Measurements from ENCODE around the gene SNX25.

SNX25 gene

DNA sequence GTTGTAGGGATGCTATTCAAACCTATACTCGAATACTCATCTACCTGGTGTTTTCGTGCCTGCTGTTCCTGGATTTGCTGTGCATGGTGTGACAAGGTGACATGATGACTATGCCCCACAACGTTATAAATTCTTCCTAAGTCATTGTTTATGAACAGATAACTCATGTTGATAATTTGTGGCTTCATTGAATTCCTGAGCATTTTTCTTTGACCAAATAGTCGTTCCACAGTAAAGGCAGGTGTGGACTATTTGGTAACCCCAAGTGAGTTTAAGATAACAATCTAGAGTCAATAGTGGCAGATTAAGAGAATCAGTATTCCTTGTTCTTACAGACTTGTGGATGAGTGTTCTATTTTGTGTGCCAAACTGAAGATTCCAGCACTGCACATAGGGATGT is 59.9 kb downstream of the SNX25 start:
- DNase-seq, result no peak

DNA sequence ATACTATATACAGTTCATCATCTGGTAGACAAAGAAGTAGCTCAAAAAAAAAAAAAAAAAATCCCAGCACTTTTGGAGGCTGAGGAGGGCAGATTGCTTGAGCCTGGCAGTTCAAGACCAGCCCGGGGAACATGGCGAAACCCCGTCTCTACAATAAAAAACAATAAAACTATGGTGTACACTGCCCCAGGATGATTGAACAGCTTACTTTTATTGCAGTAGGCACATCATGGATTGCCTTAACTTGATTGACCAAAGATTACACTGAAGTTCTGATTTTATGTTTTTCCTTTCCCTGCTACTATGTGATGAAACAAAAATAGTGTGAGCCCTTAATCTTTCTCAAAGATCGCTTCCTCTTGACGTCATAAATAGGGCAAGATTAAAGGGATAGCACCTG is 60.6 kb downstream of the SNX25 start:
- no peak for DNase-seq

DNA sequence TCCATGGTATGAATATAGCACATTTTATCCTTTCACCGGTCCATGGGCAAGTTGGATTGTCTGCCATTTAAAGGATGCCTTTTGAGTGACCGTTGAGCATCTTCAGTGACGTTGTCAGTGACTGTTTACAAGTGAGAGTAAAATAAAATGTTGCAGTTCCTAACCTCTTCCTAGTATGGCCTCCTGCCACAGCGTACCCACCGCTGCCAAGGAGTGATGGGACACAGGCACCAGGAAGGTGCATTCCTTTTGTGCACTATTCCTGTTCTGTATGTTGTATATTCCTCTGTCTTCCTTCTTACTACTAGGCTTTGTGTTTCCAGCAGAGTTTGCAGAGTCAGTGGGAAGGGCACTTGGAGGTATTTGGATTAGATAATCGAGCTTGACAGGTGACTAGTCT is 61.5 kb downstream of the SNX25 start:
- no peak for DNase-seq

DNA sequence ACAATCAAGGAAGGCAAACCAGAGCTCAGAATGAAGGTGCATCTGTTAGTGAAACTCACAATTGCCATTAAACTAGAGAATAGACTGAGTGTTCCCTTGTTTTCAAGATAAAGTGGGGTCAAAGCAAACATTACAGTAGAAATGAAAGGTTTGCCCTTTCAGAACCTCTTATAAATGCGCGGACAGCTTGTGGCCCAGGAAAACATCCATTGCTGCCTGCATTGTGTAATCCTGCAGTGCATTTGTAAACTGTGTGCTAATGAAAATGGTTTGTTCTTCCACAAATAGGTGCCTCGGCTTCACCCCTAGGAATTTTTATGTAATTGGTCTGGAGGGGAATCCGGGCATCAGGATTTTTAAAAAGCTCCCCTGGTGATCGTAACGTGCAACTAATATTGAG is 62.8 kb downstream of the SNX25 start:
- DNase-seq, result no peak

DNA sequence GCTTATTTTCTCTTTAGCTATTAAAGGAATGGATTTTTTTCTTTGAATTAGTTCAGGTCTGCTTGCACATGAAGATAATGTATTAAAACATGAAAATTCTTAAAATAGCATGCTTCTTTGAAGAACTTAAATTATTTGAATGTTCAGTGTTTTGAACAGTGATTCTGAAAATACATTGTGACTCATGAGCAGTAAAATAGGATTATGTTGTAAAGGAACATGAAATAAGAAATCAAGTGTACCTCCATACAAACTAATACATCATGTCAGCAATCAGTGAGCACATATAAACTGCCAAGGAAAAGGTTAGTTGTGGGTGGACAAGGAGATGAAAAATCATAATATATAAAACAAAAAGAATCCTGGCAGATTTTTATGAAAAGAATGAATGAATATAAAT is 66.1 kb downstream of the SNX25 start:
- no peak for DNase-seq

DNA sequence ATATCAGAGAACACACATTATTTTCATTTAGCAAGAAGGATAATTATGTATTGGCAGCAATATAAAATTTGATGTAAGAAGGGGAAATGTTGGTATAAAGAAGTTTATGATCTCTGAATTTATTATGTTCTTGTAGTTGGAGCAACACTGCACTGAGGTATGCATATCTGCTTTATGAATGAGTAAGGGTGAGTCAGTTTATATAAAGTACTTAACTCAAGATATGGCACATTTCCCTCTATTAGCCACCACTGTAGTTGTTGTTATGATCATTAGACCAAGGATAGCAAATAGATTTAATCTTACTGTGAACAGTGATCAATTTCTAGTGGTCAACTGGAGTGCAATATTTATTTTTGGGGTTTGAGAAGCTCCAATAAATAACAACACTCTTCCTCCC is 66.6 kb downstream of the SNX25 start:
- no peak for DNase-seq

DNA sequence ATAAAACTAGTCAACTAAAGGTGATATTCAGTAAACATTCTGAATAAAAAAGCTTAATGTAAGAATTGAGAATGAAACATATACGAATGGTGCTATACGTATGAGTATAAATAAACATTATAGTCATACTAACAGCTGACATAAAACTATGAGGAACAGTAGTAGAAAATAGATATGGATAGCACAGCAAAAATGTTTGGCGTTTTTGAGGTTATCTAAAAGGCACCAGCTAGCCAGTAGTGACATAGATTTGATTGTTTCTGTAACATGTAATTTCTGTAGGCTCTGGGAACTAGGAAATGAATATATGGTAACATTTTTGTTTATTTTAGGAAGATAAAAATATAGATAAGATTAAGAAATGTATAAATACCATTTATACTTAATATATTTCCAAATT is 69.3 kb downstream of the SNX25 start:
- no peak for DNase-seq

DNA sequence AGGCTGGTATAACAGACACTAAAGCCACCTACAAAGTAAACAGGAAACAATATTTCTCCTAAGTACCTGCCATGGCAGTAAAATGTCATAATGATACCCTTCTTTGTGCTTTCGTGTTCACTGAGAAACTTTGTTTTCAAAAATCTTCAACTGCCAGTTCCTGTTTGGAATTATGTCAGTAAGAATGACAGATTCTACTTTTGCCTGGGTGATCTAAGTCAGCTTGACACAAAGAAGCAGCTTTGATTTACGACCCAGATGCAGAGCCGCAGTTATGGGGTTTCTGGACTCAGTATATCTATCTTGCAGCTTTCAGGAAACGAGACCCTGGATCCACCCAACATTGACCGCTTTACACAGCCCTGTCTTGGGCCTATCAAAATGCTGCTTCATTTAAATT is 71.2 kb downstream of the SNX25 start:
- DNase-seq, result no peak

DNA sequence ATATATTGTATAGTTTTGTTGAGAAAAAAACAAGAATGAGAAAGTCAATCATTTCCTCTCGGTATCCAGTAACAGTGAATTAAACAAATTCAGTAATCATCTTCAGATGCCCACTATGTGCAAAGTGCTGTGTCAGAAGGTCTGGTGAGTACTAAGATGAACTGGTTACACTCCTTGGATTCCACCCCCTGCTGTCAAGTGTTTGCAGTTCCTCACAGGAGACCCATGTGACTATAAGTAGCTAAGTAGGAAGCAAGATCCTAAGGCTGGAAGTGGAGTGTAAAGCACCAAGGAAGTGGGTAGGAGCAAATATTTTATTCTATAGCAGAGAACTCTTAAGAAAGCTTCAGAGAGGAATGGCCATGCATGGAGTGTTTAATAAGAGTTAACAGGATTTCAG is 73.6 kb downstream of the SNX25 start:
- DNase-seq, result no peak

DNA sequence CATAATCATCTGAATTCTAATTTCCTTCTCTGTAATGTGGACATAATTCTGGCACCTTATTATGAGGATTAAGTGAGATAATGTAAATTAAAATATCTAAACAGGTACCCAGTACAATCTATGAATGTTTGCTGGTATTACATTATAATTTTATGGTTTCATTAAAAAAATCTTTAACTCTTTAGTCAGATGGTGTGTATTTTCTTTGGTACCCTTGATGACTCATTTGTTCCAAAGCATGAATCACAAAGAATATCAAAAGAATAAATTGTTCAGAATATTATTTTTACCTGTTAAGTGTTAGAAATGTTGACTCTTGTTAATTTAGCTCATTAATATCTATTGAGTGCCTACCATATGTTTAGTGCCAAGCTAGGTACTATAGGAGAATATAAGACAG is 74.3 kb downstream of the SNX25 start:
- DNase-seq, result no peak

DNA sequence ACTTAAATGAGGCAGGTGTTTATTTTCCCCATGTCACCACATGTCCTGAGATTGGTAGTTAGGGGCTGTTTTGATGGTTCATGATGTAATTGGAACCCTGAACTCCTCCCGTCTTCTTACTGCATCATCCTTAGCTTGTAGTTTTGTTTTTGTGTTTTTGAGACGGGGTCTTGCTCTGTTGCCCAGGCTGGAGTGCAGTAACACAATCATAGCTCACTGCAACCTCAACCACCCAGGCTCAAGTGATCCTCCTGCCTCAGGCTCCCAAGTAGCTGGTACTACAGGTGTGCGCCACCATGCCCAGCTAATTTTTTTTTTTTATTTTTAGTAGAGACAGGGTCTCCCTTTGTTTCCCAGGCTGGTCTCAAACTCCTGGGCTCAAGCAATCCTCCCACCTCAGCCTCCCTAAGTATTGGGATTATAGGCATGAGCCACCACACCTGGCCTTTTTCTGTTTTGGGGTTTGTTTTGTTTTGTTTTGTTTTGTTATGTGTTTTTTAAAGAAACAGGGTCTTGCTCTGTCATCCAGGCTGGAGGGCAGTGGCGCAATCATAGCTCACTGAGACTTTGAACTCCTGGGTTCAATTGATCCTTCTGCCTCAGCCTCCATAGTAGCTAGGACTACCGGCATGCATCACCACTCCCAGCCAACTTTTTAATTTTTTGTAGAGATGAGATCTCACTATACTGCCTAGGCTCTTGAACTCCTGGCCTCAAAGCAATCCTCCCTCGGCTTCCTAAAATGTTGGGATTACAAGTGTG is 76.4 kb downstream of the SNX25 start:
- DNase-seq, result no peak

DNA sequence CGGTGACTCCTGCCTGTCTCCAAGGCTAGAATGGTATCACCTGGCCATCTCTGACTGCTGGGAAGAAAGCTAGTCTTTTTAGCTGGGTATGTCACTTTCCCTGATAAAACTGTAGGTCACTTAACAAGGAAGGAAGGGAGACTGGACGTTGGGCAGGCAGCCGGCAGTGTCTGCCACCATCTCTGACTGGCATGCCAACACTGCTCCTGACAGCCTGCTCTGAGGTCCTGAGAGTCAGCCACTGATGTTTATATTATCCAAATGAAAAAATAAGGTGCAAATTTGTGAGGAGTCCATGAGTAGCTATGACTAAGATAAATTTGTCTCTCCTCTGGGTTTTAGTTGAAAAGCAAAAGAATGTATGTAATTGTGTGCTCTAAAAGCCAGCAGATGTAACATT is 77.2 kb downstream of the SNX25 start:
- no peak for DNase-seq

DNA sequence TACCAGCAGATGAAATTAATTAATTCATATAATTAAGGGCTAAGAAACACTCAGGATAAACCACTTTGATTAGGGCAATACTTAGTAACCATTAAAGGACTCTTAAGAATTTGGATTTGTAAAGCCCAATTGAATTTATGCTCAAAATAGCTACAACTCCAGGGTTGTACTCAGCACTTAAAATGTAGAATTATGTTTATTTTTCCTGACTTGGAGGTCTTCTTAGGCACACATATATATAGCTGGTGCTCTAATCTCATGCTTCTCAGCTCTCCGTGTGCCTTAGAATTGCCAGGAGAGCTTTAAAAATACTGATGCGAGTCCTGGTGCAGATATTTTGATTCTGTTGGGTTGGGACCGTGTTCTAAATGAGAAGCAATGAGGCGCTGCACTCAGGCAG is 77.6 kb downstream of the SNX25 start:
- no peak for DNase-seq

DNA sequence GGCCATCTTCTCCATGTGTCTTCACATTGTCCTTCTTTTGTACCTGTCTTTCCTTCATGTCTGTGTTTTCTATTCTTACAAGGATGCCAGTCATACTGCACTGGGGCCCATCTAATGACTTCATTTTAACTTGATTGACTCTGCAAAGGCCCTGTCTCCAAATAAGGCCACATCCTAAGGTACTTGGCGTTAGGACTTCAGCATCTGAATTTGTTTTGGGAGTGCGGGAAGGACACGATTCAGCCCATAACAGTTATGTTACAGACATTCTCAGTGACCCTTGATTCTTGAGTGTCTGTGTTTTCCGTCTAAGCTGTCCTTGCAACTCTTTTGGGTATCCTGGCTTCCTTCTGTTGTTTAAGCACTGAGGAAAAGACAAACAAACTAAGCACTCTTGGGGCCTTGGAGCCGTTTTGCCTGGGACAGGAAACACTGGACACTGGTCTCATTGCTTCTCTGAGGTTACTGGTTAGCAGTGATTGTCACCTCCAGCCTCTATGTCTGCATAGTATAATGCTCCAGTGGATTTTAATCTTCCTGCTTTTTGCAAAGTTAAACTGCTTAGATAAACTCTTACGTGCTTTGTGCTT is 80.7 kb downstream of the SNX25 start:
- no peak for DNase-seq

DNA sequence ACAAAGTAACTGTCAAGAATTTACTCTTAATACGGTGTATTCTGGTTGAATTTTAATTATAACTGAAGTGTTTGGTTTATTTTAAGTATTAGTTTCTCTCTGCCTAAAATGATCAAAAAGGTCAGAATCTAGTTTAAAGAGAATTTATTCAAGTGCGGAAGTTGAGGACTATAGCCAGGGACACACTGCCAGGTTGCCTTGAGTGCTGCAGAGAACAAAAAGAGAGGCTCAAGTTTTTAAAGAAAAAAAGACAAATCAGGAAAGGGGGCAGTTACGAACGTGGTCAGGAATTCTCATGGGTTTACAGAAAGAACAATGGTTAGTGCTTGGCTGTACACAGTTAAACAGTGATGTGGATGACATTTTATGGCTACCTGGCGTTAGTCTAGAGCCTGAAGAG is 81.3 kb downstream of the SNX25 start:
- no peak for DNase-seq

DNA sequence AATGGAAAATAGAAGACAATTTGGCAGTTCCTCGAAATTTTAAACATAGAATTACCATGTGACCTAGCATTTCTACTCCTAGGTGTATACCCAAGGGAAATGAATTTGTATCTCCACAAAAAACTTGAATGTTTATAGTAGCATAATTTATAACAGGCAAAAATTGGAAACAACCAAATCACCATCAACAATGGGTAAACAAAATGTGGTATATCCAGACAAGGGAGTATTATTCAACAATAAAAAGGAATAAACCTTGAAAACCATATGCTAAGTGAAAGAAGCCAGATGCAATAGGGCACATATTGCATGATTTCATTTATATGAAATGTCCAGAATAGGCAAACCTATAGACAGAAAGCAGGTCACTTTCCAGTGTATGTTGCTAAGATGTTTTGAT is 83.8 kb downstream of the SNX25 start:
- DNase-seq, result no peak

DNA sequence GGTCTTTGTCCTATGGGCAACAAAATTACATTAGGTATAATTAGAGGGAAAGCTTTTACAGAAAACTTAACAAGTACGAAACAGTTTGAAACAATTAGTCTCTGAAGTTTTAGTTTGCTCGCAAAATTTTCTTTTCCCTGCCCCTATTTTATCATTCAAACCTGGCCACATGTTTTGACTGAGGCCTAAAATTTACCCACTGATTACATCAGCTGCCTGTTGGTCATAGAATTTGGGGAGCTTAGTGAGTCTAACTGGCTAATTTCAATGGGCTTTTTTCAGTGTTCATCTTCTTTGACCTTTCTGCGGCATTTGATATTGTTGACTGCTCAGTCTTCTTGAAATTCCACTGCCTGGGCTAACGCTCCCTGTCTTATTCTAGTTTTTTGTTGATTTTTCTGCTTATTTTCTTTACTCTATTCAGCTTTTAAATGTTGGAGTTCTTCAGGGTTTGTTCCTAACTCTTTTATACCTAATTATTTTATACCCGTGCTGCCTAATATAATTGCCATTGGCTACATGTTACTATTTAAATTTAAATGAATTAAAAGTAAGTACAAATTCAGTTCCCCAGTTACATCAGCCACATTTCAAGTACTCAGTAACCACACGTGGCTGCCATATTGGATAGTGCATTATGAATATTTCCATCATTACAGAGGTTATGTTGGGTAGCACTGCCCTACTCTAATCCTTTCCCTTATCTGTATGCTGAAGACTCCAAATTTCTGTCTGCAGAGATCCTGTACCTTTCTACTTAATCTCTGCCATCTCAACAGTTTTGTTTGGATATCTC is 87.5 kb downstream of the SNX25 start:
- no peak for DNase-seq

DNA sequence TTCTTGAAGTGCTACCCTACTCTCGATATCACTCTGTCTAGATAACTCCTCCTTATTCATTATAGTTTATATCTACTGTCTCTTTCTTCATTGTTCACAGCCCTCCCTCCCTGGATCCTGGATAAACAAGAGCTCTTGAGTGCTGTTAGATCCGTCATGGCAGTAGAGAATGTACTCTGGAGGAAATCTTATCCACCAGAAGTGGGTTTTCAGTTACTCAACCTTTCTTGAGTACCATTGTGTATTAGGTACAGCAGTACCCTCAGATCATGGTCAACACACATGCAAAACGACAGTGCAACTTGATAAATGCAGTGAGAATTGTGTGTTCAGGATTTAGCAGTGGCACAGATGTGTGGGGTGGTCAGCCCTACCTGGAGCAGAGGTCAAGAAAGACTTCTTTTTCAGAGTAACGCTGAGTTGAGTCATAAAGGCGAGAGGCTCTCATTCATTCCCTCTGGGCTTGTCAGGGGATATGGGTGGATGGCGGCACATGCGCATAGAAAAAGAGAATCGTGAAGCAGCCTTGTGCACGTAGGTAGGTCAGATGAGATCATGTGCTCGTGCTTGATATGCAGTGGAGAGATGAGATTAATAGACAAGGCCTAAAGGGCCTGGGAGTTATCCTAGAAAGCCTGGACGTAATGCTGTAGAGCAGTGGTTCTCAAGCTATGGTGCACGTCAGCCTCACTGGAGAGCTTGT is 89.5 kb downstream of the SNX25 start:
- DNase-seq, result no peak

DNA sequence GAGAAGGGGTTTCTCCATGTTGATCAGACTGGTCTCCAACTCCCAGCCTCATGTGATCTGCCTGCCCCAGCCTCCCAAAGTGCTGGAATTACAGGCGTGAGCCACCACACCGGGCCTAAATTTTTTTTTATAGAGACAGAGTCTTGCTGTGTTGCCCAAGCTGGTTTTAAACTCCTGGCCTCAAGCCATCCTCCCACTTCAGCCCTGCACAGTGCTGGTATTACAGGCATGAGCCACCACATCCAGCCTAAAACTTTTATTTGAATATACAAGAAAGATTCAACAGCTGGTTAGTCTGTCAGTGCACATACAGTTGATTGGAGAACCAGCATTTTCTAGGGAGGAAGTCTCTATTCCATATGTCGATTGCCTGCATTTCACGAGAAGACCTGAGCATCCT is 95.1 kb downstream of the SNX25 start:
- no peak for DNase-seq

DNA sequence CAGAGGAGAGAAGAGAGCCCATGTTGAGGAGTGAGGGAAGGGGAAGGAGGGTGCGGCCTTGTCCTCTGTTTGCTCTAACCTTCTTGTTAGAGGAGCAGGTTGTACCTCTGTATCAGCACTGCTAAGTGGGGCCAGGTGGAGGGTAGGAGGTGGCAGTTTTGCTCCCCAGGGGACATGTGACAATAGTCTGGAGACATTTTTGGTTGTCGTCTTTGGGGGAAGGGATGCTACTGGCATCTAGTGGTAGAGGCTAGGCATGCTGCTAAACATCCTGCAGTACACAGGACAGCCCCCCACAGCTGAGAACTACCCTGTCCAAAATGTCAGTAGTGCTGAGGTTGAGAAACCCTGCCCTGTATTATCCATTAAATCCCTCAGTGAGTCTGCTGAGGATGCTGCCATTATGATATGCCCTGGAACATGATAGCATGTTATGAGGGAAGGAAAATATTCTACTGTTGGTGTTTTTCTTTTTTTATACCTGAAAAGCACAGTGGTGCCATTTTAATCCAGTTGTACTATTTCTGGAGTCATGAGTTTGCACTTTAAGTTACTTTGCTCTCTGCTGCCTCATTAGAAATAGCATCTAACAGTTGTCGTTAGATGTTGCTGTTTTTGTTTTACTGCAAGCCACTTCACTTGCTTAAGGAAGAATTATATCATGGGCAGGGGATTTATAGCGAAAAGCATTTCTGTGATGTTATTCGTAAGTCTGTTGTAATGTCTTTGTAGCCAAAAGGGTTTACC is 95.7 kb downstream of the SNX25 start:
- DNase-seq, result peak; percentile 2

DNA sequence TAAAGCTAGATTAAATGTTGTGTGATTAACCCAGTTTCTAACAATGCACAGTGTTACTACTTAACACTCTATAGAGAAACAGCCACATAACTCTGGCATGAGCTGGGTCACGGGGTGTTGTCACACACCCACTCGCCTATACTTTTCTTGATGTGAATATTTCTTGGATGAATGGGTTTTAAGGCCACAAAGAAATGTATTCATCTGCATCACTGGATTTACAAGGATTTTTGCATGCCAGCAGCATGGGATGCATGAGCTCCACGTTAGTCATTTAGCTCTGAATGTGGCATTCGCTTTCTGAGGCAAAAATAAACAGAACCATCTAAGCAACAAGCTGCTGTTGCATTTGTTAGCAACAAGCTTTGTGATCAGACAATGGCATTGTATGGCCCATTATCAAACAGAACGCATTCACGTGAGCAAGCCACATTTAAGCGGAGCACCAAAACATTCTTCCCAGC is 96.6 kb downstream of the SNX25 start:
- no peak for DNase-seq

DNA sequence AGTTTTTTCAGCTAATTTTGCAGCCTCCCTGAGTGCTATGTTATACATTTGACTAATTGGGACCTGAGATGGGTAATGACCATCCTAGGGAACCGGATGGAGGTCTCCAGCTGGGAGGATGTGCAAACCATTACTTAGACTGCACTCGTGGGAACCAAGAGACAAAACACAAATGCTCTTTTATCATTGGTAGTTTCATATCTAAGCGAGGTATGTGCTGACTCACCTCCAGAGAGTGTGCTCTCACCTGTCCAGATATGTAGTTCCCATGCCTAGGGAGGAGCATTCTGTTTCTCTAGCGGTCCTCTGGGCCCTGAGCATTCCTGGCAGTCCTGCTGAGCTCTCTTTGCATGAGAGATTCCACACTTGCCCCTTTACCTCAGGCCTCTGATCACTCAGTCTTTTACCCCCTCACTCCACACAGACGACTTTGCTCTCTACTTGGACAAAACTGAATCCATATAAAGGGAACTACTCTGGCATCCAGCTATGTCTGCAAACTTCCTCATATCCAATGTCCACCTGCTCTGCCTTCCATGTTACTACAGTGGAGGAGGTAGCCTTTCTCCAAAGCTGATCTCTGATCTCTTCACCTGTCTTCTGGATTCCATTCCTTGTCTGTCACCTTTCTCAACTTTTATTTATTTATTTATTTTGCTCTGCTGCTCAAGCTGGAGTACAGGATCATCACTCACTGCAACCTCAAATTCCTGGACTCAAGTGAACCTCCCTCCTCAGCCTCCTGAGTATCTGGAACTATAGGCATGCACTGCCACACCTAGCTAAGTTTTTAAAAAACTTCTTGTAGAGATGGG is 97.9 kb downstream of the SNX25 start:
- DNase-seq, result no peak

All from stimulated activated CD4-positive, alpha-beta T cell treated with anti-CD3 and anti-CD28 coated beads, Interleukin-4, amount 100 ng/mL, for 1 hour (primary cell).